ENCODE data around the gene AP1G2. TPM values are rescaled to one million over a fixed set of nuclear protein-coding genes. Genes with fewer than 3 reads are reported as not detected.

Gene AP1G2
- total and polyA plus RNA-seq, 2 of the 13 experiments (the other 11 are each of a cell fraction or from before 2014, with no cell fraction given): 96.9 to 611 TPM

DNA sequence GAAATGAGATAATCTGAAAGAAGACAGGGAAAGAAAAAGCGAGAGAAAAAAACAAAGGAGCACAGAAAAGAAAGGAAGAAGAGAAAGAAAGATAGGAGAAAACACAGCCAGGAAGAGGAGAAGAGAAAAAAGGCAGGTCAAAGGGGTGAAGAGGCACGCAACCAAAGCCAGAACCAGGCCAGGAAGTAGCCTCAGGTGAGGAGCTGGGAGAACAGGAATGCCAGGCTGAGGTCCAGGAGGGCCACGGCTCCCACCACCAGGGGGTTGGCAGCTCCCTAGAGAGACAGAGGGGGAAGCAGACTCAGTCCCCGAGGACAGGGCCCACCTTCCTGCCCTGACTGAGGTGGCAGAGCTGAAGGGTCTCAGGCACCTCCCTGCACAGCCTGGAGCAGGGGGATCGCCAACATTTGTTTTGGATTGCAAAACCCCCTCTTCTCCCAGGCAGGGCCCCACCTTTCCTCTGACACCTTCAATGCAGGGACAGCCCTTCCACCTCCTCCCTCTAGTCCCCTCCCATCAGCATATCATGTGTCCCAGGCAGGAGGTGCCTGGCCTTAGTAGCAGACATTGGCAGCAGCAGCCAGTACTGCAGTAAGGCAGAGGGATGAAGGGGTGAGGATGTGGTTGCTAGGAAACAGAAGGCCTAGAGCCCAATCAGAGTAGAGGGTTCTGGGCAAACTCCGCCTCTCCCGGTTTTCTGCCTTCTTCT, 2.0 kb upstream of the AP1G2 start (continued):
- TF ChIP-seq, protein P1, sequence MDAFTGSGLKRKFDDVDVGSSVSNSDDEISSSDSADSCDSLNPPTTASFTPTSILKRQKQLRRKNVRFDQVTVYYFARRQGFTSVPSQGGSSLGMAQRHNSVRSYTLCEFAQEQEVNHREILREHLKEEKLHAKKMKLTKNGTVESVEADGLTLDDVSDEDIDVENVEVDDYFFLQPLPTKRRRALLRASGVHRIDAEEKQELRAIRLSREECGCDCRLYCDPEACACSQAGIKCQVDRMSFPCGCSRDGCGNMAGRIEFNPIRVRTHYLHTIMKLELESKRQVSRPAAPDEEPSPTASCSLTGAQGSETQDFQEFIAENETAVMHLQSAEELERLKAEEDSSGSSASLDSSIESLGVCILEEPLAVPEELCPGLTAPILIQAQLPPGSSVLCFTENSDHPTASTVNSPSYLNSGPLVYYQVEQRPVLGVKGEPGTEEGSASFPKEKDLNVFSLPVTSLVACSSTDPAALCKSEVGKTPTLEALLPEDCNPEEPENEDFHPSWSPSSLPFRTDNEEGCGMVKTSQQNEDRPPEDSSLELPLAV (CRISPR knock-in tag; conservative IDR thresholded peaks at IDR 0.05; ENCODE audit: low read depth): no peak
- TF ChIP-seq, protein P2, sequence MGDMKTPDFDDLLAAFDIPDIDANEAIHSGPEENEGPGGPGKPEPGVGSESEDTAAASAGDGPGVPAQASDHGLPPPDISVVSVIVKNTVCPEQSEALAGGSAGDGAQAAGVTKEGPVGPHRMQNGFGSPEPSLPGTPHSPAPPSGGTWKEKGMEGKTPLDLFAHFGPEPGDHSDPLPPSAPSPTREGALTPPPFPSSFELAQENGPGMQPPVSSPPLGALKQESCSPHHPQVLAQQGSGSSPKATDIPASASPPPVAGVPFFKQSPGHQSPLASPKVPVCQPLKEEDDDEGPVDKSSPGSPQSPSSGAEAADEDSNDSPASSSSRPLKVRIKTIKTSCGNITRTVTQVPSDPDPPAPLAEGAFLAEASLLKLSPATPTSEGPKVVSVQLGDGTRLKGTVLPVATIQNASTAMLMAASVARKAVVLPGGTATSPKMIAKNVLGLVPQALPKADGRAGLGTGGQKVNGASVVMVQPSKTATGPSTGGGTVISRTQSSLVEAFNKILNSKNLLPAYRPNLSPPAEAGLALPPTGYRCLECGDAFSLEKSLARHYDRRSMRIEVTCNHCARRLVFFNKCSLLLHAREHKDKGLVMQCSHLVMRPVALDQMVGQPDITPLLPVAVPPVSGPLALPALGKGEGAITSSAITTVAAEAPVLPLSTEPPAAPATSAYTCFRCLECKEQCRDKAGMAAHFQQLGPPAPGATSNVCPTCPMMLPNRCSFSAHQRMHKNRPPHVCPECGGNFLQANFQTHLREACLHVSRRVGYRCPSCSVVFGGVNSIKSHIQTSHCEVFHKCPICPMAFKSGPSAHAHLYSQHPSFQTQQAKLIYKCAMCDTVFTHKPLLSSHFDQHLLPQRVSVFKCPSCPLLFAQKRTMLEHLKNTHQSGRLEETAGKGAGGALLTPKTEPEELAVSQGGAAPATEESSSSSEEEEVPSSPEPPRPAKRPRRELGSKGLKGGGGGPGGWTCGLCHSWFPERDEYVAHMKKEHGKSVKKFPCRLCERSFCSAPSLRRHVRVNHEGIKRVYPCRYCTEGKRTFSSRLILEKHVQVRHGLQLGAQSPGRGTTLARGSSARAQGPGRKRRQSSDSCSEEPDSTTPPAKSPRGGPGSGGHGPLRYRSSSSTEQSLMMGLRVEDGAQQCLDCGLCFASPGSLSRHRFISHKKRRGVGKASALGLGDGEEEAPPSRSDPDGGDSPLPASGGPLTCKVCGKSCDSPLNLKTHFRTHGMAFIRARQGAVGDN (CRISPR knock-in tag; IDR thresholded peaks at IDR 0.05): peak; percentile 65
- no peak for TF ChIP-seq NFE2L2 (IDR thresholded peaks at IDR 0.05; ENCODE audit: low read length)
- TF ChIP-seq ZNF619 (CRISPR knock-in tag; IDR thresholded peaks at IDR 0.05): no peak
- 0 out of 2 replicates have a peak, but pooled peaks have one; percentile 69 for TF ChIP-seq ZNF83 (CRISPR knock-in tag; IDR thresholded peaks at IDR 0.05; ENCODE audit: borderline replicate concordance)
- no peak for TF ChIP-seq NCOR1 (IDR thresholded peaks at IDR 0.05; ENCODE audit: borderline replicate concordance, low read length)
- peak; percentile 19; the same call in 1 of the 2 replicates for TF ChIP-seq ZFX (CRISPR knock-in tag; IDR thresholded peaks at IDR 0.05; ENCODE audit: low read depth)
- no peak for TF ChIP-seq MYNN (CRISPR knock-in tag; IDR thresholded peaks at IDR 0.05; ENCODE audit: low read depth)
- no peak for TF ChIP-seq MEIS1 (CRISPR knock-in tag; IDR thresholded peaks at IDR 0.05; ENCODE audit: borderline replicate concordance)
- no peak for TF ChIP-seq FOXJ3 (CRISPR knock-in tag; IDR thresholded peaks at IDR 0.05; ENCODE audit: borderline replicate concordance)
- TF ChIP-seq, protein P3, sequence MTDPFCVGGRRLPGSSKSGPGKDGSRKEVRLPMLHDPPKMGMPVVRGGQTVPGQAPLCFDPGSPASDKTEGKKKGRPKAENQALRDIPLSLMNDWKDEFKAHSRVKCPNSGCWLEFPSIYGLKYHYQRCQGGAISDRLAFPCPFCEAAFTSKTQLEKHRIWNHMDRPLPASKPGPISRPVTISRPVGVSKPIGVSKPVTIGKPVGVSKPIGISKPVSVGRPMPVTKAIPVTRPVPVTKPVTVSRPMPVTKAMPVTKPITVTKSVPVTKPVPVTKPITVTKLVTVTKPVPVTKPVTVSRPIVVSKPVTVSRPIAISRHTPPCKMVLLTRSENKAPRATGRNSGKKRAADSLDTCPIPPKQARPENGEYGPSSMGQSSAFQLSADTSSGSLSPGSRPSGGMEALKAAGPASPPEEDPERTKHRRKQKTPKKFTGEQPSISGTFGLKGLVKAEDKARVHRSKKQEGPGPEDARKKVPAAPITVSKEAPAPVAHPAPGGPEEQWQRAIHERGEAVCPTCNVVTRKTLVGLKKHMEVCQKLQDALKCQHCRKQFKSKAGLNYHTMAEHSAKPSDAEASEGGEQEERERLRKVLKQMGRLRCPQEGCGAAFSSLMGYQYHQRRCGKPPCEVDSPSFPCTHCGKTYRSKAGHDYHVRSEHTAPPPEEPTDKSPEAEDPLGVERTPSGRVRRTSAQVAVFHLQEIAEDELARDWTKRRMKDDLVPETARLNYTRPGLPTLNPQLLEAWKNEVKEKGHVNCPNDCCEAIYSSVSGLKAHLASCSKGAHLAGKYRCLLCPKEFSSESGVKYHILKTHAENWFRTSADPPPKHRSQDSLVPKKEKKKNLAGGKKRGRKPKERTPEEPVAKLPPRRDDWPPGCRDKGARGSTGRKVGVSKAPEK (CRISPR knock-in tag; IDR thresholded peaks at IDR 0.05; ENCODE audit: borderline replicate concordance): 0 out of 2 replicates have a peak, but pooled peaks have one; percentile 59
- TF ChIP-seq, protein P4, sequence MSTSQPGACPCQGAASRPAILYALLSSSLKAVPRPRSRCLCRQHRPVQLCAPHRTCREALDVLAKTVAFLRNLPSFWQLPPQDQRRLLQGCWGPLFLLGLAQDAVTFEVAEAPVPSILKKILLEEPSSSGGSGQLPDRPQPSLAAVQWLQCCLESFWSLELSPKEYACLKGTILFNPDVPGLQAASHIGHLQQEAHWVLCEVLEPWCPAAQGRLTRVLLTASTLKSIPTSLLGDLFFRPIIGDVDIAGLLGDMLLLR (CRISPR knock-in tag; IDR thresholded peaks at IDR 0.05): no peak
- no peak for TF ChIP-seq ELF3 (CRISPR knock-in tag; IDR thresholded peaks at IDR 0.05)
- TF ChIP-seq SRY (CRISPR knock-in tag; IDR thresholded peaks at IDR 0.05): 0 out of 2 replicates have a peak, but pooled peaks have one; percentile 0
- 0 out of 2 replicates have a peak, but pooled peaks have one; percentile 10 for TF ChIP-seq FOXC1 (CRISPR knock-in tag; IDR thresholded peaks at IDR 0.05; ENCODE audit: borderline replicate concordance)
- peak; percentile 87 for TF ChIP-seq ZNF282 (IDR thresholded peaks at IDR 0.05; ENCODE audit: partially characterized antibody)
- TF ChIP-seq POLR2AphosphoS5 (IDR thresholded peaks at IDR 0.05; ENCODE audit: low read depth, low read length): no peak
- TF ChIP-seq, protein P5, sequence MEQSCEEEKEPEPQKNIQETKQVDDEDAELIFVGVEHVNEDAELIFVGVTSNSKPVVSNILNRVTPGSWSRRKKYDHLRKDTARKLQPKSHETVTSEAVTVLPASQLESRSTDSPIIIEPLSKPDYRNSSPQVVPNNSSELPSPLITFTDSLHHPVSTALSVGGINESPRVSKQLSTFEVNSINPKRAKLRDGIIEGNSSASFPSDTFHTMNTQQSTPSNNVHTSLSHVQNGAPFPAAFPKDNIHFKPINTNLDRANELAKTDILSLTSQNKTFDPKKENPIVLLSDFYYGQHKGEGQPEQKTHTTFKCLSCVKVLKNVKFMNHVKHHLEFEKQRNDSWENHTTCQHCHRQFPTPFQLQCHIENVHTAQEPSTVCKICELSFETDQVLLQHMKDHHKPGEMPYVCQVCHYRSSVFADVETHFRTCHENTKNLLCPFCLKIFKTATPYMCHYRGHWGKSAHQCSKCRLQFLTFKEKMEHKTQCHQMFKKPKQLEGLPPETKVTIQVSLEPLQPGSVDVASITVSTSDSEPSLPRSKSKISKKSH (CRISPR knock-in tag; IDR thresholded peaks at IDR 0.05; ENCODE audit: borderline replicate concordance): 0 out of 2 replicates have a peak, but pooled peaks have one; percentile 47
